ENCODE results near the gene KIF16B. TPM values are rescaled to one million over a fixed set of nuclear protein-coding genes. Genes with fewer than 3 reads are reported as not detected.
"Not testable (repeated sequence)": the region's sequence is repeated elsewhere in the genome, so short reads cannot be mapped to it uniquely, and the experiment has no call there.

KIF16B gene
- total RNA-seq, 1 donor from 2014 or later, result 17.8 TPM

GRCh38 chr20:16262594-16262993 is 310.7 kb downstream of the KIF16B start:
- intact Hi-C loops (cut with micrococcal nuclease), result no loop called here
- DNase-seq (no peak), ATAC-seq (no peak)

DNA sequence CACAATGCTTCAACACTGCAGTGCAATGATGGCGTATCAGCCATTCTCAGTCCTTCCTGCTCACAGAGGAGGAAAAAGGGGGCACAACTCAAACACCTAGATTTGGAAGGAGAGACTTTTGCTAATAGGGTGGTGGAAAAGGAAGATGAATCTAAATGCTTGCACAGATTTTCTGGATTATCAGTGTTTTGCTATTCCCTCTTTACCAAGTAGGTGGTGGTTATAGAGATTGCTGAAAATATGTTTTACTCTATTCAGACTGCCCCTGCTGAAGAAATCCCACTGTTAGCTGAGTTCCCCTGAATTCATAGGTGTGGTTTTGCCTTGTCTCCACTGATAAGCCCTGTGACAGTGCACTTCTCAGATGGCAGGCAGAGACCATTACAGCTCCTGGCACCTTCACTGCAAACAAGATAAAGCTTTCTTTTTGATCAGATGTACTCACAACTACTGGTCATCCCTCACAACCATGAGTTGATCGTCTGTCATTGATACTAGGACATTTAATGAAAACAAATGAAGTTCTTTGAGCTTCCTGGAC is 311.4 kb downstream of the KIF16B start:
- intact Hi-C loops (cut with micrococcal nuclease), result no loop called here
- no peak for DNase-seq
- ATAC-seq, result no peak

- ATAC-seq (no peak), DNase-seq (no peak)
- intact Hi-C loops (cut with micrococcal nuclease), result no loop called here
These were observed 312.3 kb downstream of the KIF16B start for GRCh38 chr20:16260911-16261310.

DNA sequence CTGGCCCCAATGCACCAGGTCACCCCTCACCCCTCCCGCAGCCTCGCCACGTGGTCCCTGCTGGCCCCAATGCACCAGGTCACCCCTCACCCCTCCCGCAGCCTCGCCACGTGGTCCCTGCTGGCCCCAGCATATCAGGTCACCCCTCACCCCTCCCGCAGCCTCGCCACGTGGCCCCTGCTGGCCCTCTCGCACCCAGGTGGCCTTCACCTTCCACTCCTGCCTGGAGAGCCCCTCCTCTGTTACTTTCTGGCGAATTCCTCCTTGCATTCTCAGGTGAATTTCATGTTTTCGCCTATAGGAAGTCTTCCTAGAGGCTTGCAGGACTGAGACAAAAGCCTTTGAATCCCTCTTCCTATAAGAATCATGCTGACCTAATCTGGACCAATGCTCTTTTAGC is 313.1 kb downstream of the KIF16B start:
- DNase-seq; intact Hi-C loops (cut with micrococcal nuclease); ATAC-seq: not testable (repeated sequence)

DNA sequence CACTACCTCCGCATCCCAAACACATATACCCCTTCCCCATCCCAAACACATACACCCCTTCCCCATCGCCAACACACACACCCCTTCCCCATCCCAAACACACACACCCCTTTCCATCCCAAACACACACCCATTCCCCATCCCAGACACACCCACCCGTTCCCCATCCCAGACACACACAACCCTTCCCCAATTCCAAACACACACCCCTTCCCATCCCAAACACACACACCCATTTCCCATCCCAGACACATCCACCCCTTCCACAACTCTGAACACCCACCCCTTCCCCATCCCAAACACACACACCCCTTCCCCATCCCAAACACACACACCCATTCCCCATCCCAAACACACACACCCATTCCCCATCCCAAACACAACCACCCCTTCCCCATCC is 314.5 kb downstream of the KIF16B start:
- ATAC-seq (no peak), DNase-seq (no peak)
- intact Hi-C loops (cut with micrococcal nuclease), result no loop called here

- ATAC-seq, result no peak
- intact Hi-C loops (cut with micrococcal nuclease), result no loop called here
- DNase-seq, result no peak
These were observed 315.3 kb downstream of the KIF16B start for GRCh38 chr20:16257813-16258430.

GRCh38 chr20:16257021-16257420 is 316.2 kb downstream of the KIF16B start:
- intact Hi-C loops (cut with micrococcal nuclease), result no loop called here
- ATAC-seq (no peak), DNase-seq (no peak)

GRCh38 chr20:16246870-16247269 is 326.4 kb downstream of the KIF16B start:
- intact Hi-C loops (cut with micrococcal nuclease), result no loop called here
- DNase-seq, result no peak
- no peak for ATAC-seq

DNA sequence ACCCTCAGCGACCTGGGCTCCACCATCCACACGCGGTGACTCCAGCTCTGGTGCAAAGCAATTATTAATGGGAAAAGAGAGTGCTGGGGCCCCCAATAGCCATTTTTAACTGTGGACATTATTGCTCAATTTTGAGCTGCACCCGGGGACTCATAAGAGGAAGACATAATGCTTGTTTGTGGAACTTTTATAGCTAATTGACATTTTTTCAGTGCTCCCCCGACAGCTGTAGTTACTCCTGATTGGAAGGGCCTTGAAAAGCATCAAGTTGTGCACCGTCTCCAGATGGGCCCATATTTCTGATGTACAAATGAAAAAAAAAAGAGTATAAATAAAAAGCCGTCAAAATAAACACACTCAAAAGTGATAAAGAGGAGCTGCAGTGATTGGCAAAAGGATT is 327.0 kb downstream of the KIF16B start:
- DNase-seq (no peak), ATAC-seq (no peak)
- intact Hi-C loops (cut with micrococcal nuclease), result no loop called here

GRCh38 chr20:16245879-16246278 is 327.4 kb downstream of the KIF16B start:
- DNase-seq (no peak), ATAC-seq (no peak)
- intact Hi-C loops (cut with micrococcal nuclease), result no loop called here

GRCh38 chr20:16244892-16245291 is 328.4 kb downstream of the KIF16B start:
- no peak for DNase-seq
- intact Hi-C loops (cut with micrococcal nuclease), result no loop called here
- no peak for ATAC-seq

DNA sequence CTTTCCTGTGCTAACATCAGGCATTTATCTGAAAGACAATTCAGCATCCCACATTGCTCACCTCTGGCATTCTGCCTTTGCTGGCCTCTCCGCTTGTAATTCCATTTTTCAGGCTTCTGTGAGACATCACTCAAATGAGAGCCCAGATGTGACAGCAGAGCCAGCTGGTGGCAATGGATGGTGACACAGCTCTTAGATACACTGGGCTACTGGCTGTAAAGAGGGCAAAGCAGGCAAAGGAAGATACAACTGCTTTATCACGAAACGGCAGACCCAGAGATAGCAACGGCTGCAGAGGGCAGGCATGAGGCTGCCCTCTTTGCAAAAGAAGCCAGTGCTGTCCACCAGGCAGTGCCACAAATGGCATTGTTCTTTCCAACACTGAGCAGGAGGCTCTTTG is 329.8 kb downstream of the KIF16B start:
- ATAC-seq, result peak; percentile 43
- intact Hi-C loops (cut with micrococcal nuclease), result no loop called here
- DNase-seq, result no peak

DNA sequence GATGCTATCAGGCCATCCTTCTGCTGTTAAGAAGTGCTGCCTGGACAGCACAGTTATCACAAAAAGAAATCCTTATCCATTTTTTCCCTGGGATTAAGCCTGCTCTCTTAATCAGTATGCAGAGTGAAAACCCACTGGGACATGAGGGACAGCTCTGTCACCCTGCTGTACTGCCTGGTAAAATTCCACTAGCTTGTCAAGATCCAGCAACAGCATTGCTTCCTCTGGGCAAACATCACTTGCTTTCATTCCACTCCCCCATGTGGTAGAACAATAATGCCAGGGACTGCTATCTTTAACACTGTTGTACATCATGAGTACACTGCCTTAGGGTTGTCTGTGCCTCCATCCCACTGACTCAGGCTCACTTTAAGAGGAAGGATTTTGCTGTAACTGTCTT is 331.3 kb downstream of the KIF16B start:
- DNase-seq (no peak), ATAC-seq (peak; percentile 81)
- intact Hi-C loops (cut with micrococcal nuclease), result no loop called here

GRCh38 chr20:16240355-16240754 is 332.9 kb downstream of the KIF16B start:
- intact Hi-C loops (cut with micrococcal nuclease), result no loop called here
- ATAC-seq (no peak), DNase-seq (no peak)

DNA sequence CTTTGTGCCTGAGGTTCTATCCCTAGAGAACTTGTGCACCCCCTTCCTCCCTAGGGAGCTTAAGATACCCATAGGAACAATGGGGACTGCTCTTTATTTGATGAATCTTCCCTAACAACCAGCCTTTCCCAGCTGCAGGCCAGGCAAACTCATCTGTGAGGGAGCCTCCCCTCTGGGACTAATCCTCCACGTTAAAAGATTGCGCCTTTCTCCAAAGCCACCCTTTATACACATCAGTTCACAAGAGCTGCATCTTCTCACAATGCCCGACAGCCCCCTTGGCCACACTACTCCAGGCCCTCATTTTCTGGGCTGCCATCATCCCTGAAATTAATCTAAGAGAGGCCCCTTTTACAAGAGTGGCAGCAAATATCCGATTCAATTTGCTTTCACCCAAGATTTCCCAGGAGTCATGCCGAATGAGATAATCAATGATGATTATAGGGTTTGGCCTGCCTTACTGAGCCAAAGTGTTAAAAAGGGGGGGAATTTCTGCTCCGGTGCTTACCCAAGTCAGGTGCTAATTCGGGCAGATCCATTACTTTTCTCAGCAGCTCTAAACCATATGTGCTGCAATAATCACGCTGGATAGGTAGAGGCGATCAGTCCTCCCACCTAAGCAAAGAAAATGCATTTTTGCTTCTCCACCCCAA is 336.5 kb downstream of the KIF16B start:
- no peak for ATAC-seq
- intact Hi-C loops (cut with micrococcal nuclease), result no loop called here
- DNase-seq, result no peak

GRCh38 chr20:16230402-16230801 is 342.8 kb downstream of the KIF16B start:
- no peak for ATAC-seq
- intact Hi-C loops (cut with micrococcal nuclease), result no loop called here
- no peak for DNase-seq

- intact Hi-C loops (cut with micrococcal nuclease), result no loop called here
- DNase-seq, result no peak
- ATAC-seq, result no peak
These were observed 343.4 kb downstream of the KIF16B start for GRCh38 chr20:16229813-16230212.

DNA sequence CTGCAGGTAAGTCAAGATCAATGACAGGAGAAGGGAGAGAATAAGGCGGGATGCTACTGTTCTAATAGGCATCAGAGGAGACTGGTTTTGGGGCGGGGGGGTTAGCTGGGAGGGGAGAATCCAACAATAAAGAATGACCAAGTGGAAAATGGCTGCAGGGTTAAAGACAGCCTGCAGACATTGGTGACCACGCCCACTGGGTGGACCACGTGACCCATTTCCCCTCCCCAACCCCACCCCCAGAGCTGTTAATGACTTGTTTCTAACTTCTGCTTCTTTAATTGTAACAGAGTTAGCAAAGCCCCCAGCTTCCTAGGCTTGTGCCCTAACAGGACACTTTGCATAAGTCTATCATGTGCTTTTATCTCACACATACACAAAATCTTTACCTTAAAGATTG is 344.5 kb downstream of the KIF16B start:
- ATAC-seq, result no peak
- intact Hi-C loops (cut with micrococcal nuclease), result no loop called here
- no peak for DNase-seq

DNA sequence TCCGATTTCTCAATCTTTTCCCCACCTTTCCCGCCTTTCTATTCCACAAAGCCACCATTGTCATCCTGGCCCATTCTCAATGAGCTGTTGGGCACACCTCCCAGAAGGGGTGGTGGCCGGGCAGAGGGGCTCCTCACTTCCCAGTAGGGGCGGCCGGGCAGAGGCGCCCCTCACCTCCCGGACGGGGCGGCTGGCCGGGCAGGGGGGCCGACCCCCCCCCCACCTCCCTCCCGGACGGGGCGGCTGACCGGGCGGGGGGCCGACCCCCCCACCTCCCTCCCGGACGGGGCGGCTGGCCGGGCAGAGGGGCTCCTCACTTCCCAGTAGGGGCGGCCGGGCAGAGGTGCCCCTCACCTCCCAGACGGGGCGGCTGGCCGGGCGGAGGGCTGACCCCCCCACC is 346.3 kb downstream of the KIF16B start:
- peak; percentile 28 for DNase-seq
- intact Hi-C loops (cut with micrococcal nuclease); ATAC-seq: not testable (repeated sequence)

DNA sequence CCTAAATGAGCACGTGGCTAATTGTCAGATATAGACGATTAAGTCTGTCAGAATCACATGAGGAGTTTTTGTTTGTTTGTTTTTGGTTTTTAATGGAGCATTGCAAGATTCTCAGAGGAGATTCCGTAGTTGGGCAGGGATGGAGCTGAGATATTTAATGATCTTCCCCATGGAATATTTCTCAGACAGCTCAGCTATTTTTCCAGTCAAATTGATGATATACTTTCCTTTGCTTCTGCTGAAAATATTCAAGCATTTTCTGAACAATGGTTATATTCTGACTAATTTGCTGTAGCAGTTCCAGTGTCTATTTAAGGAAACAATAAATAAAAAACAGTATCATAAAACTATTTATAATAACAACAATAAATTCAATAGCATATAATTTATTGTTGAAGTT is 348.4 kb downstream of the KIF16B start:
- intact Hi-C loops (cut with micrococcal nuclease), result no loop called here
- no peak for ATAC-seq
- no peak for DNase-seq

GRCh38 chr20:16222859-16223411 is 350.3 kb downstream of the KIF16B start:
- no peak for DNase-seq
- ATAC-seq, result no peak
- intact Hi-C loops (cut with micrococcal nuclease), result no loop called here
